H1 (cell line): ENCODE measurements around the gene TSPOAP1. TPM values are rescaled to one million over a fixed set of nuclear protein-coding genes. Genes with fewer than 3 reads are reported as not detected.

Source experiments
- EGR1 ChIP-seq: IDR thresholded peaks from 2 replicates; pipeline ENCODE4 v1.6.1; 2011; ENCODE audit warnings: low read depth, low read length, borderline replicate concordance
- HDAC2 ChIP-seq, 2 experiments: fragments of 300-600 bp in 1 of 2; sonication (generic) in 1 of 2; IDR thresholded peaks; 2 replicates each; pipeline ENCODE4 v1.6.1; 2011 to 2012; ENCODE audit warnings: low read depth in 2 of 2, low read length in 2 of 2, mild to moderate bottlenecking in 2 of 2, moderate library complexity in 2 of 2, borderline replicate concordance in 1 of 2, inconsistent platforms in 1 of 2
- SRF ChIP-seq: IDR thresholded peaks from 2 replicates; pipeline ENCODE4 v1.6.1; 2011; ENCODE audit warnings: mild to moderate bottlenecking, low read depth, low read length, moderate library complexity
- TAF7 ChIP-seq: optimal IDR thresholded peaks from 2 replicates; pipeline ENCODE3; 2011; ENCODE audit warnings: low read depth, mild to moderate bottlenecking, inconsistent platforms, low read length, moderate library complexity, borderline replicate concordance
- polyA plus RNA-seq, 7 experiments: library from polyadenylated mRNA; depleted of rRNA in 3 of 7; stranded (reverse) in 5 of 7; unstranded in 2 of 7; fragments of >200 nt in 5 of 7; fragments of 200-250 nt in 2 of 7; gene quantifications; 1 replicate in 5 of 7; 2 replicates in 1 of 7; 4 replicates in 1 of 7; pipeline versions ENCODE4 v1.2.1 to v1.2.3, GENCODE V29; 2011 to 2013; ENCODE audit warnings: missing spikeins in 2 of 7, mixed read lengths in 2 of 7
- total RNA-seq: library from RNA; stranded (reverse); fragmentation: NEBNext Ultra II Directional; extraction: Animal tissue kit (Norgen Biotek cat#: 25700); gene quantifications from 2 replicates; pipeline ENCODE4 v1.2.1, GENCODE V29; 2021

Gene TSPOAP1
- total and polyA plus RNA-seq, 2 of the 8 experiments (the other 6 are each of a cell fraction or from before 2014, with no cell fraction given), result 7.6 to 9.2 TPM

DNA sequence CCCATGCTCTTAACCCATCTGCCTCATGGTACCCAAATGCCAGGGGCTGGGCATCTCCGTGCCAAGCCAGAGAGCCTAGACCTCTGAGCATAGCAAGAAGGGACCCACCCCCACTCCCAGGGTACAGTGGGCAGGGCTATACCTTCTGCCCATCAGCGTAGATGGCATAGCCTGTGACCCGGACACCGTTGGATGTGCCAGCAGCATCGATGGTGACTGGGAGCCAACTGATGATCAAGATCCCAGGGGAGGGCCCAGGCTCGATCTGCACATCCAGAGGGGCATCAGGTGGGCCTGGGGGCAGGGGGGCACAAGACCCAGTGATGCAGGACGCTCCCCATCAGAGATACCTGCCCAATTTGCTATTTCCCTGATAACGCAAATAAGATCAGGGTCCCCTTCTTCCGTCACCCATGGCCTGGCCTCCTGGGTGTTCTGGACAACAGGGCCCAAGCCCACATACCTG, 17.1 kb downstream of the TSPOAP1 start (continued):
- TF ChIP-seq SRF (no peak), TAF7 (no peak), EGR1 (no peak), HDAC2 (IDR thresholded peaks at IDR 0.05; ENCODE audit: borderline replicate concordance in 1 of 2, low read depth in 2 of 2, low read length in 2 of 2) (no peak)
